Measurements from ENCODE around the gene IDH3G.
"Not testable (repeated sequence)": the region's sequence is repeated elsewhere in the genome, so short reads cannot be mapped to it uniquely, and the experiment has no call there.

IDH3G gene

GRCh38 chrX:153794018-153794896, at the start of gene IDH3G, which contains the start of gene SSR4:
Gene IDH3G, minus strand, starts transcription at chrX:153794375. Its CDS starts 49 bp downstream, at chrX:153794326.
Gene SSR4, plus strand, starts transcription at chrX:153794668. Its CDS starts 20 bp downstream, at chrX:153794688.
- peak; percentile 84 for DNase-seq (ENCODE audit: low read depth in 2 of 2)

- no peak for DNase-seq (ENCODE audit: low read depth in 2 of 2)
Observed at GRCh38 chrX:153836921-153837320, 42.7 kb upstream of the IDH3G start.

- no peak for DNase-seq (ENCODE audit: low read depth in 2 of 2)
Observed at GRCh38 chrX:153832728-153833127, 38.6 kb upstream of the IDH3G start.

DNA sequence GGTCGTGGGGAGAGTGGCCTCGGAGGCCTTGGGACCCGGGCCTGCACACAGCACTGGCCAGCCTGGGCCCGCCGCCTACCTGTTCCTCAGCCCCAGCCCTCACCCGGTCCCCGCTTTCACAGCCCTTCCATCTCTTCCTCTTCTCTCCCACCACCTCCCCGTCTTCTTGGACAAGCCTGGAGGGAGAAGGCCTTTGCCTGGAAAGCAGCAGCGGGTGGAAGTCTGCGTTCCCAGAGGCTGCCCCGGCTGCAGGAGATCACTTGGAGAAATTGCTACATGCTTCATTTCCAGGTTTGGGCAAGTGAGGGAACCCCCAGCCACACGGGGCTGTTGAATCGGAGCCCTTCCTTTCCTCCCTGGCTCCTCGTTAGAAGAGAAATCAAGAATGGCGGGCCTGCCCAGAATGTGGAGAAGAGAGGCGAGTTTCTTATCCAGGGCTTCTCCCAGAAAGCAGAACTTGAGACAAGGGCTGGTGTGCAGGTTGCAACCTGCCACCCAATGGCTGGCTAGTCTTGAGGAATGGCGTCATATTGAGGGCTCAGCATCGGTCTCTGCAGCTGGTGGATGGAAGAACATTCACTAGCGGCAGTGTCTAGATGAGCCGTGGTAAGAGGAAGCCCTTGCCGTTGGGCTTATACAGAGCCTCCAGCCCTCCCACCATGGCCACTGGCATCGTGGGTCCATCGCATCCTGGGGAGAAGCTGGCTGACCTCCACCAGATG, 37.4 kb upstream of the IDH3G start:
- DNase-seq (ENCODE audit: low read depth in 2 of 2) = no peak

GRCh38 chrX:153830640-153831428, 36.7 kb upstream of the IDH3G start:
- DNase-seq (ENCODE audit: low read depth in 2 of 2) = no peak

- DNase-seq (ENCODE audit: low read depth in 2 of 2) = no peak
Observed at GRCh38 chrX:153829799-153830639, 35.8 kb upstream of the IDH3G start, which contains the start of gene PDZD4. Gene PDZD4, minus strand, starts transcription at chrX:153830544. Its CDS starts 246 bp downstream, at chrX:153830298.

GRCh38 chrX:153829549-153829798, 35.3 kb upstream of the IDH3G start:
- DNase-seq (ENCODE audit: low read depth in 2 of 2) = no peak

- DNase-seq (ENCODE audit: low read depth in 2 of 2) = no peak
Observed at GRCh38 chrX:153828723-153829548, 34.8 kb upstream of the IDH3G start.

DNA sequence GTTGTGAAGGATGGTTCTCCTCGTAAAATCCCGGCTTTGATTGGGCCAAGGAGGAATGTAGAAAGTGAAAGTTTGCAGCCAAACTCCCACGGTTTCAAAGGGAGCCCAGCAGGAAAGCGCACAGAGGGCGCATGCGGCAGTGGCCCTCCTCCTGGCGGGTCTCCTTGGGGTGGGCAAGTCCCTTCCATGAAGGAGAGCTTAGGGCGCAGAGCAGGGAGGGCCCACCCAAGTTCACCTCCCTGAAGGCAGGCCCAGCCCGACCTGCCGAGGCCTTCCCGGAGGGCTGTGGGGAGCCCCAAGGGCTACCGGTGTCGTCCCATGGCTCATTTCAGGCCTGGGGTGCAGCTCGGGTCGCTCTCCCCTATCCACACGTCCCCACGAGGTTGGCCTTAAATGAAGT, 34.1 kb upstream of the IDH3G start:
- no peak for DNase-seq (ENCODE audit: low read depth in 2 of 2)

GRCh38 chrX:153827903-153828302, 33.7 kb upstream of the IDH3G start:
- no peak for DNase-seq (ENCODE audit: low read depth in 2 of 2)

DNA sequence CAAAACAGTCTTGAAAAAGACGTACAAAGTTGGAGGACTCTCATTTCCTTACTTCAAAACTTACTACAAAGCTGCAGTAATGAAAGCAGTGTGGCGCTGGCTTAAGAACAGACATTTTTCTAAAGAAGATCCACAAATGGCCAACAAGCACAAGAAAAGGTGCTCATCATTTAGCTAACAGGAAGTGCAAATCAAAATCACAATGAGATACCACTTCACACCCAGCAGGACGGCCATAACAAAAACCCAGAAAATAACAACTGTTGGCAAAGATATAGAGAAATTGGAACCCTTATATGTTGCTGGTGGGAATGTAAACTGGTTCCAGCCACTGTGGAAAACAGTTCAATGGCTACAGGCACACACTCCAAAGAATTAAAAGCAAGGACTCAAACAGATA, 32.8 kb upstream of the IDH3G start:
- no peak for DNase-seq (ENCODE audit: low read depth in 2 of 2)

- DNase-seq (ENCODE audit: low read depth in 2 of 2) = no peak
Observed at GRCh38 chrX:153825042-153825441, 30.9 kb upstream of the IDH3G start.

GRCh38 chrX:153824348-153824747, 30.2 kb upstream of the IDH3G start:
- no peak for DNase-seq (ENCODE audit: low read depth in 2 of 2)

DNA sequence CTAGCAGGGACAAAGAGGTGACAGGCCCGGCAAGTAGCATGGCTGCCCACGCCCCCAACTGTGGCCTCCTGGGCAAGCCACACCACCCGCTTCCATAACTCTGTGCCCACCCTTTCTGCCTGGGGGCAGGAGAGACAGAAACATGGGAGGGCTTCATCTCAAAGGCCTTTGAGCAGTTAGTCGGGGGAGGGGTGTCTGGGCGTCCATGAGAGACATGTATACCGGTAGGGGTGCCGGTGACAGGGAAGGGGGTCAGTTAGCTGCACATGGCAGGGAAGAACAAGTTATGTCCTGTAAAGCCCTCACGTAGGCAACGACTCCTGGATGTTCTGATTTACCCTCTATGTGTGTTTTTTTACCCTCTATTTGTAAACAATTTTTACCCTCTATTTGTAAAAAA, 26.9 kb upstream of the IDH3G start:
- no peak for DNase-seq (ENCODE audit: low read depth in 2 of 2)

GRCh38 chrX:153820601-153821000, 26.4 kb upstream of the IDH3G start:
- no peak for DNase-seq (ENCODE audit: low read depth in 2 of 2)

DNA sequence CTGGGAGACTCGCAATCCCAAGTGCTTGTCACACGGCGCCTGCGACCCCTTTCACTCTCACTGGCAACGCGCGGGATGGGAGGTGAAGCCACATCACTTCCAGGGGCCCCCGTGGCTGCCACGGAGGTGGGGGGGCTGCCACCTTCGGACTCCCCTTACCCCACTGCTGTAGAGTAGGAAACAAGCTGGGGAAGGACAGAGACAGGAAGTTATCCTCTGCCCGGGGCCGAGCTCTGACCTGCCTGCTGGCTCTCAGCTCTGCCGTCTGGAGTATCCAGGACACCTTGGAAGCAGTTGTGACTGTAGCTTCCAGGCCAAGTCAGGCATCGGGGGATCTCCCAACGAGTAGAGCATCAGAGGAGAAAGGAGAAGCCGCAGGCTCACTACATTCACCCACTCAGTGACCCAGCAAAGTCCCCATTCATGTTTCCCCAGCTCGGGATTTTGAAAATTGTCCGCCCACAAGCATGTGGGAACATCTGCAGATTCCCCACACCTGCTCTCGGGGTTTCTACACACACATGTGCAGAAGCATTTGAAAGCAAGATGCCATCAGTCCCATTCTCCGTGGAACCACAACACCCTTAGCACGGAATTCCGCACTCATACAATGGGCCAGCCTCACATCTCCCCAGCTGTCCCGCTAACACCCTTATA, 25.3 kb upstream of the IDH3G start:
- no peak for DNase-seq (ENCODE audit: low read depth in 2 of 2)

GRCh38 chrX:153818571-153819383, 24.6 kb upstream of the IDH3G start:
- DNase-seq (ENCODE audit: low read depth in 2 of 2) = peak; percentile 27 to 34

DNA sequence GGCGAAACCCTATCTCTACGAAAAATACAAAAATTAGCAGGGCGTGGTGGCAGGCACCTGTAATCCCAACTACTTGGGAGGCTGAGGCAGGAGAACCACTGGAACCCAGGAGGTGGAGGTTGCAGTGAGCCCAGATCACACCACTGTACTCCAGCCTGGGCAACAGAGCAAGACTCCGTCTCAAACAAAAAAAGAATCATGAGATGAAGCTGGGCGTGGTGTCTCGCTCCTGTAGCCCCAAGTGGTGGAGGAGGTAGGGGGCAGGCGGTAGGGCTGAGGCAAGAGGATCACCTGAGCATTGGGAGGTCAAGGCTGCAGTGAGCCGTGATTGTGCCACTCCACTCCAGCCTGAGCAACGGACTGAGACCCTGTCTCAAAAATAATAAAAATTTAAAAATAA, 23.9 kb upstream of the IDH3G start:
- not testable (repeated sequence) for DNase-seq (ENCODE audit: low read depth in 2 of 2)

All from stimulated activated CD8-positive, alpha-beta memory T cell treated with anti-CD3 and anti-CD28 coated beads, Interleukin-2, amount 100 ng/mL, for 48 hours (primary cell).